HG02852 (cell line): ENCODE results near the gene OR10A7.
"Not testable (repeated sequence)": the region's sequence is repeated elsewhere in the genome, so short reads cannot be mapped to it uniquely, and the experiment has no call there.

Source experiments
- ATAC-seq: cut with Tn5 transposase; IDR thresholded peaks from one replicate; pipeline ENCODE4 v1.9.1; 2021; ENCODE audit warnings: mild to moderate bottlenecking, moderate library complexity; ENCODE audit not compliant: unreplicated experiment

Gene OR10A7

GRCh38 chr12:55220725-55221124 is at the start of gene OR10A7:
Gene OR10A7, plus strand, starts transcription at chr12:55221025. Its CDS starts 0 bp downstream, at chr12:55221025.
- no peak for ATAC-seq

GRCh38 chr12:55171445-55171844 is 49.4 kb upstream of the OR10A7 start:
- no peak for ATAC-seq

GRCh38 chr12:55171846-55172245 is 49.0 kb upstream of the OR10A7 start:
- not testable (repeated sequence) for ATAC-seq

- ATAC-seq: no peak
These were observed 48.1 kb upstream of the OR10A7 start for GRCh38 chr12:55172686-55173085.

GRCh38 chr12:55173456-55173855 is 47.4 kb upstream of the OR10A7 start:
- no peak for ATAC-seq

- ATAC-seq: no peak
These were observed 32.3 kb upstream of the OR10A7 start for GRCh38 chr12:55188573-55188972.

- ATAC-seq: peak; percentile 88
These were observed 31.8 kb upstream of the OR10A7 start for GRCh38 chr12:55188974-55189556.

GRCh38 chr12:55194382-55194781 is 26.4 kb upstream of the OR10A7 start:
- ATAC-seq: no peak

GRCh38 chr12:55226523-55226922 is 5.7 kb downstream of the OR10A7 start:
- ATAC-seq: no peak

GRCh38 chr12:55227643-55228042 is 6.8 kb downstream of the OR10A7 start:
- no peak for ATAC-seq

- ATAC-seq: no peak
These were observed 23.5 kb downstream of the OR10A7 start, which contains the start of gene OR6C74 for GRCh38 chr12:55244309-55244708. Gene OR6C74, plus strand, starts transcription at chr12:55244609. Its CDS starts 2,679 bp downstream, at chr12:55247288.

- ATAC-seq: no peak
These were observed 25.3 kb downstream of the OR10A7 start for GRCh38 chr12:55246159-55246558.

- no peak for ATAC-seq
These were observed 30.1 kb downstream of the OR10A7 start for GRCh38 chr12:55250944-55251343.

GRCh38 chr12:55253281-55253680 is 32.5 kb downstream of the OR10A7 start:
- ATAC-seq: no peak

GRCh38 chr12:55256831-55257230 is 36.0 kb downstream of the OR10A7 start:
- ATAC-seq: no peak

- ATAC-seq: no peak
These were observed 37.5 kb downstream of the OR10A7 start for GRCh38 chr12:55258303-55258702.
